ENCODE results near the gene KCNJ14.

Gene KCNJ14

DNA sequence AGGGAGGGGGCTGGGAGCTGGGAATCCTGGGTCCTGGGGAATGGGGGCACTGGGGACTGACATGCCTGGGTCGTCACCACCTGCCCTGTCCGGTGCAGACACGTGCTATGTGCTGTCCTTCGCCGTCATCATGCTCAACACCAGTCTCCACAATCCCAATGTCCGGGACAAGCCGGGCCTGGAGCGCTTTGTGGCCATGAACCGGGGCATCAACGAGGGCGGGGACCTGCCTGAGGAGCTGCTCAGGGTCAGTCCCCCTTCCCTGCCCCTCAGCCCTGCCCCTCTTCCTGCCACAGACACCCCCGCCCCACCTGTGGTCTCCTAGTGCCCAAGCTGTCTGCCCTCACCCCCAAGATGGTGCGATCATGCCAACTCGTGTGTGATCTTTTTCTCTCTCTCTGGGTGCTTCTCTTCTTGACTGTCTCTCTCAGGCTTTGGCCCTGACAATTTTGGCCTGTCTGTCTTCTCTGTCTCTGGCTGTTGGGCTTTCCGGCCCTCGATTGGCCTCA, 18.8 kb downstream of the KCNJ14 start:
- H3K9me3 ChIP-seq (ENCODE audit: insufficient read depth, low read length, severe bottlenecking), result no peaks in the 10 kb centered on the region
- H3K79me2 ChIP-seq (ENCODE audit: insufficient read depth, low read length), result peaks cover 38% of the 10 kb centered on the region
- H3K27me3 ChIP-seq (ENCODE audit: insufficient read depth, low read length, poor library complexity), result no peaks in the 10 kb centered on the region
- peaks cover 91% of the 10 kb centered on the region for H3K36me3 ChIP-seq (ENCODE audit: insufficient read depth, low read length)
- DNase-seq (no peak), ATAC-seq (ENCODE audit: insufficient read depth, low read depth) (no peak)
- no peak overlapping the region for H3K9ac ChIP-seq (ENCODE audit: low read depth, low read length)
- no peak overlapping the region for H3K4me3 ChIP-seq (ENCODE audit: low read depth in 1 of 2, low read length in 2 of 2)
- no peak for TF ChIP-seq EZH2 (IDR thresholded peaks at IDR 0.05; ENCODE audit: borderline replicate concordance, low read depth, low read length, severe bottlenecking)
- TF ChIP-seq, protein P1, sequence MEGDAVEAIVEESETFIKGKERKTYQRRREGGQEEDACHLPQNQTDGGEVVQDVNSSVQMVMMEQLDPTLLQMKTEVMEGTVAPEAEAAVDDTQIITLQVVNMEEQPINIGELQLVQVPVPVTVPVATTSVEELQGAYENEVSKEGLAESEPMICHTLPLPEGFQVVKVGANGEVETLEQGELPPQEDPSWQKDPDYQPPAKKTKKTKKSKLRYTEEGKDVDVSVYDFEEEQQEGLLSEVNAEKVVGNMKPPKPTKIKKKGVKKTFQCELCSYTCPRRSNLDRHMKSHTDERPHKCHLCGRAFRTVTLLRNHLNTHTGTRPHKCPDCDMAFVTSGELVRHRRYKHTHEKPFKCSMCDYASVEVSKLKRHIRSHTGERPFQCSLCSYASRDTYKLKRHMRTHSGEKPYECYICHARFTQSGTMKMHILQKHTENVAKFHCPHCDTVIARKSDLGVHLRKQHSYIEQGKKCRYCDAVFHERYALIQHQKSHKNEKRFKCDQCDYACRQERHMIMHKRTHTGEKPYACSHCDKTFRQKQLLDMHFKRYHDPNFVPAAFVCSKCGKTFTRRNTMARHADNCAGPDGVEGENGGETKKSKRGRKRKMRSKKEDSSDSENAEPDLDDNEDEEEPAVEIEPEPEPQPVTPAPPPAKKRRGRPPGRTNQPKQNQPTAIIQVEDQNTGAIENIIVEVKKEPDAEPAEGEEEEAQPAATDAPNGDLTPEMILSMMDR (IDR thresholded peaks at IDR 0.05; ENCODE audit: borderline replicate concordance, extremely low read depth, low read length, poor library complexity, severe bottlenecking), result no peak
- no peak overlapping the region for H3K4me2 ChIP-seq (ENCODE audit: insufficient read depth, low read length)
- H2AFZ ChIP-seq (ENCODE audit: low read depth, low read length), result no peak overlapping the region
- no peak overlapping the region for H3K27ac ChIP-seq (ENCODE audit: low read length)
- H4K20me1 ChIP-seq (ENCODE audit: insufficient read depth, low read length), result peaks cover 77% of the 10 kb centered on the region
- H3K4me1 ChIP-seq (ENCODE audit: insufficient read depth, low read length), result peaks cover 23% of the 10 kb centered on the region

DNA sequence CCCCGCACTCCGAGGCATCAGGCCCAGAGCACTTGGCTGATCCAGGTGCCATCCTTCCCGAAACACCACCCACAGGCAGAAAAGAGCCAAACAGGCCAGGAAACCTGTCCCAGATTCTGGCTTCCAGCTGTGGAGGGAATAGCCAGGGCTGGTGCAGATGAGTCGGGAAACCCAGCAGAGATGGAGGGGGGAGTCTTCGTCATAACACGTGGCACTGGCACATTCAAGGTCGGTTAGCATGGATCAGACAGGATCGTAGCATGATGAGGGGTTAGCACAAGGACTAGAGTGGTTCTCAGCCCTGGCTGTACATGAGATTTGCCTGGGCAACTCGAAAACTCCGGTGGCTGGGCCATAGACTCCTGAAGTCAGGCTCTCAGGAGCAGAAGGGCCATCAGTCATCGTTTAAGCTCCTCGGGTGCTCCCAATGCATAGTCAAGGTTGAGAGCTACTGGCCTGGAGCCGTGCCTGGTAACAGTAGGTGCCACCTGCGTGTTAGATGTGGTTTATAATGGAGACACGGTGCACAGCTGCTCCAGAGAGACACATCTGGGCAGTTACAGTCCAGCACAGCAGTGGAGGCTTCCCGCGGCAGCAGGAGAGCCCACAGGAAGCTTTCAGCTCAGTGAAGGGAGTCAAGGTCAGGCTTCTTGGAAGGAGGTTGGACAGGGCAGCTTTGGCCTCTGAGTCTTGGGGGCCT, 20.1 kb downstream of the KCNJ14 start:
- TF ChIP-seq EZH2 (IDR thresholded peaks at IDR 0.05; ENCODE audit: borderline replicate concordance, low read depth, low read length, severe bottlenecking), result no peak
- TF ChIP-seq, protein P1 (IDR thresholded peaks at IDR 0.05; ENCODE audit: borderline replicate concordance, extremely low read depth, low read length, poor library complexity, severe bottlenecking), result no peak
- Histone ChIP-seq H3K4me2 (ENCODE audit: insufficient read depth, low read length) (no peak overlapping the region), H2AFZ (ENCODE audit: low read depth, low read length) (no peak overlapping the region), H3K4me1 (ENCODE audit: insufficient read depth, low read length) (peaks cover 15% of the 10 kb centered on the region), H3K79me2 (ENCODE audit: insufficient read depth, low read length) (peaks cover 25% of the 10 kb centered on the region), H3K27ac (ENCODE audit: low read length) (peak overlapping the region; percentile 51; the same call in 1 of the 2 replicates), H3K27me3 (ENCODE audit: insufficient read depth, low read length, poor library complexity) (no peaks in the 10 kb centered on the region), H3K9me3 (ENCODE audit: insufficient read depth, low read length, severe bottlenecking) (no peaks in the 10 kb centered on the region), H3K9ac (ENCODE audit: low read depth, low read length) (no peak overlapping the region), H3K36me3 (ENCODE audit: insufficient read depth, low read length) (peaks cover 98% of the 10 kb centered on the region), H4K20me1 (ENCODE audit: insufficient read depth, low read length) (peaks cover 81% of the 10 kb centered on the region), H3K4me3 (ENCODE audit: low read depth in 1 of 2, low read length in 2 of 2) (no peak overlapping the region)
- ATAC-seq (ENCODE audit: insufficient read depth, low read depth) (peak; percentile 71), DNase-seq (peak; percentile 55)

DNA sequence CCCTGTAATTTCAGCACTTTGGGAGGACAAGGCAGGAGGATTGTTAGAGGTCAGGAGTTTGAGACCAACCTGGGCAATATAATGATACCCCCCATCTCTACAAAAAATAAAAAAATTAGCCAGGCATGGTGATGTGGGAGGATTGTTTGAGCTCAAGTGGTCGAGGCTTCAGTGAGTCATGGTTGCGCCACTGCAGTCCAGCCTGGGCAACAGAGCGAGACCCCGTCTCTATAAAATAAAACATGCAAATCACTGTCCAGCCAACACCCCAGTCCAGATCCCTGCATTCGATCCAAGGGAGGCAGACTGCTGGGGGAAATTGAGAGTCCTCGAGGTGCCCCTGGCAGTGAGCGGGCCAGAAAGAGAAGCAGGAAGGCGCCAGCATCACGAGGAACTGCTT, 20.8 kb downstream of the KCNJ14 start:
- Histone ChIP-seq H3K4me3 (ENCODE audit: low read depth in 1 of 2, low read length in 2 of 2) (no peak overlapping the region), H2AFZ (ENCODE audit: low read depth, low read length) (no peak overlapping the region), H3K36me3 (ENCODE audit: insufficient read depth, low read length) (peaks cover 96% of the 10 kb centered on the region), H3K4me2 (ENCODE audit: insufficient read depth, low read length) (no peak overlapping the region), H3K9me3 (ENCODE audit: insufficient read depth, low read length, severe bottlenecking) (no peaks in the 10 kb centered on the region), H4K20me1 (ENCODE audit: insufficient read depth, low read length) (peaks cover 80% of the 10 kb centered on the region), H3K4me1 (ENCODE audit: insufficient read depth, low read length) (peaks cover 9% of the 10 kb centered on the region), H3K27me3 (ENCODE audit: insufficient read depth, low read length, poor library complexity) (no peaks in the 10 kb centered on the region), H3K27ac (ENCODE audit: low read length) (no peak overlapping the region), H3K9ac (ENCODE audit: low read depth, low read length) (no peak overlapping the region), H3K79me2 (ENCODE audit: insufficient read depth, low read length) (peaks cover 18% of the 10 kb centered on the region)
- ATAC-seq (ENCODE audit: insufficient read depth, low read depth) (no peak), DNase-seq (no peak)
- no peak for TF ChIP-seq EZH2 (IDR thresholded peaks at IDR 0.05; ENCODE audit: borderline replicate concordance, low read depth, low read length, severe bottlenecking)

GRCh38 chr19:48477067-48477685, 21.8 kb downstream of the KCNJ14 start:
- H3K4me3 ChIP-seq (ENCODE audit: low read depth in 1 of 2, low read length in 2 of 2), result no peak overlapping the region
- H3K9me3 ChIP-seq (ENCODE audit: insufficient read depth, low read length, severe bottlenecking), result no peaks in the 10 kb centered on the region
- H3K4me2 ChIP-seq (ENCODE audit: insufficient read depth, low read length), result no peak overlapping the region

More at GRCh38 chr19:48477067-48477685, 21.8 kb downstream of the KCNJ14 start:
- DNase-seq (no peak), ATAC-seq (ENCODE audit: insufficient read depth, low read depth) (no peak)
- peaks cover 86% of the 10 kb centered on the region for H3K36me3 ChIP-seq (ENCODE audit: insufficient read depth, low read length)
- peaks cover under 1% of the 10 kb centered on the region; the same call in 1 of the 2 replicates for H3K4me1 ChIP-seq (ENCODE audit: insufficient read depth, low read length)
- H3K27ac ChIP-seq (ENCODE audit: low read length), result no peak overlapping the region
- TF ChIP-seq EZH2 (IDR thresholded peaks at IDR 0.05; ENCODE audit: borderline replicate concordance, low read depth, low read length, severe bottlenecking), result no peak
- H3K27me3 ChIP-seq (ENCODE audit: insufficient read depth, low read length, poor library complexity), result no peaks in the 10 kb centered on the region
- no peak overlapping the region for H3K9ac ChIP-seq (ENCODE audit: low read depth, low read length)
- H2AFZ ChIP-seq (ENCODE audit: low read depth, low read length), result no peak overlapping the region
- peaks cover 8% of the 10 kb centered on the region for H3K79me2 ChIP-seq (ENCODE audit: insufficient read depth, low read length)
- H4K20me1 ChIP-seq (ENCODE audit: insufficient read depth, low read length), result peaks cover 74% of the 10 kb centered on the region
